GM18909 (cell line): ENCODE data around the gene SESN1.

Source experiments
- ATAC-seq: cut with Tn5 transposase; IDR thresholded peaks from one replicate; pipeline ENCODE4 v1.9.1; 2021; ENCODE audit warnings: mild to moderate bottlenecking; ENCODE audit not compliant: unreplicated experiment, poor library complexity

The SESN1 gene

DNA sequence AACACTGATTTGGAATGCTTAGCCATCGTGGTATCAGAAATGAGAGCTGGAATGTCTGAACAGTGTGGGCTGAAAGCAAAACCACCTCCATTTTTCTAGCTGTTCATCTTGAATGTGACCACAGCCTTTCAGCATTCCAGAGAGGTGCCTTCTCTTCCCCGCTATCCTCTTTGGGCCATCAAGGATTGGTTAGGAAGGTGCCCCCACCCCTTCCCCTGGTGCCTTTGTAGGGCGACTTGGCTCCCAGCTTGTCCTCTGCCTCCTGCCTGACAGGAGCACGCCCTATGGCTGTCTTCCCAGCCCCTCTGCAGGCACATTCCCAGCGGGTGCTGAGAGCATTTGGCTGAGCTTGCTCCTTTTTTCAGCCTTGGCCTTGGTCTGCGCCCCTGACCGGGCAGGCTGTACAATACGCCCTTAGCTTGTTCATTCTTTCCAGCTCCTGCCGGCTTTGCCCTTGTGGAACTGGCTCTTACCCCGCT lies 148.9 kb downstream of the SESN1 start:
- no peak for ATAC-seq

DNA sequence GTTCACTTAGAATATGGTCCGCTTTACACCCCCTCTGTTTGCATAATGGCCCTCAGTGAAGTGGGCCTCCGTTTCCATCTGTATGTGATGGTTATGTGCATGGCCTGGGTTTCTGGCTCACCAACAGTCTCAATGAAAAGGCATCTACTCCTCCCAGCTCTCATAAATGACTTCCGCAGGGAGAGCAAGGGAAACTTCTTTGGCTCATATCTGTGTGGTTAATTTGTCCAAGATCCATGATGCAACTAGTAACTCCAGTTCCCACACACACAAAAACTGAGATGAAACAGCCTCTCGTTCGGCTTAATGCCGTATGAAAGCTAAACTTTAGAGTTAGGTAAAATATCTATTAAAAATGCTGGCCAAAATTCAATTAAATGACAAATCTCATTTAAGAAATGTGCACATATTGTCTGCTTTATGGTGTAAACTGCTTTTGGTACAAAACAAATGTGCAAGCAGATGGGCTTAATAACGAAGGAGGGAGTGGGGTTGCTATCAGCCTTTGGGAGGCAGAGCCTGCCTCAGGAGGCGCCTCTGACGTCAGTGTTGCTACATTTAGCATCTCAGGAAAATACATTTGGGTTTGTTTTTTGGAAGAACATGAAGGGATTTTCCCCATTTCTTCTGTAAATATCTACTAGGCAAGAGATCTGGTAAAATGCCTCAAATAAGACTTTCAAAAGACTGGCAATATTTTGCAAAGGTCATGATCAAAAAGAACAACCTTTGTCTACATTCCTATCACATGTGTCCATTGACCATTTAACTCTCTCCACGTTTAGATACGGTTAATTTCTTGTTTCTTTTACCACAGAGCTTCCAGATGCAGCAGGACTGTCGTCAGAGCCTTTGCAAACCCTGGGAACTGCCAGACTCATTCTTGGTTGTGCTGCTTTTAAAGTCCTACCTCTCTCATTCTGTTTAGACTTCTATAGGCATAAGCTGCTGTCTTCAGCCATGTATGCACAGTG lies 149.7 kb downstream of the SESN1 start:
- no peak for ATAC-seq

DNA sequence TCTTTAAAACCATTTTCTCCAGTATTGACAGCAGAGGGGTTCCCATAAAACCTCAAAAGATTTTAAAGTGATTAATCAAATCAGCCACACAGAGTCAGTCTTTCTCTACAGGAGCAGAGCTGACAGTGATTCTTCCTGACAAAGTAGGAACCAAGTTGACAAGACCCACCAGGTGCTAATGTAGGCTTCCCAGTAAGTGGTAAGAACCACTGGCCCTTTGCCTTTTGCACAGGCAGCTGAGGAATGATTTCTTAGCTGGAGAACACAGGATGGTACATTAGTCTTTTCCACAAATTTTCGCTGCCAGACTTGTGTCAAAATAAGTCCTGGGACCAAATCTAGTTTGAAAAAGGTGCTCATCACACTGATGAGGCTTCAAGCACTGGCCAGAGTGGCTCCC lies 150.6 kb downstream of the SESN1 start:
- ATAC-seq, result no peak

DNA sequence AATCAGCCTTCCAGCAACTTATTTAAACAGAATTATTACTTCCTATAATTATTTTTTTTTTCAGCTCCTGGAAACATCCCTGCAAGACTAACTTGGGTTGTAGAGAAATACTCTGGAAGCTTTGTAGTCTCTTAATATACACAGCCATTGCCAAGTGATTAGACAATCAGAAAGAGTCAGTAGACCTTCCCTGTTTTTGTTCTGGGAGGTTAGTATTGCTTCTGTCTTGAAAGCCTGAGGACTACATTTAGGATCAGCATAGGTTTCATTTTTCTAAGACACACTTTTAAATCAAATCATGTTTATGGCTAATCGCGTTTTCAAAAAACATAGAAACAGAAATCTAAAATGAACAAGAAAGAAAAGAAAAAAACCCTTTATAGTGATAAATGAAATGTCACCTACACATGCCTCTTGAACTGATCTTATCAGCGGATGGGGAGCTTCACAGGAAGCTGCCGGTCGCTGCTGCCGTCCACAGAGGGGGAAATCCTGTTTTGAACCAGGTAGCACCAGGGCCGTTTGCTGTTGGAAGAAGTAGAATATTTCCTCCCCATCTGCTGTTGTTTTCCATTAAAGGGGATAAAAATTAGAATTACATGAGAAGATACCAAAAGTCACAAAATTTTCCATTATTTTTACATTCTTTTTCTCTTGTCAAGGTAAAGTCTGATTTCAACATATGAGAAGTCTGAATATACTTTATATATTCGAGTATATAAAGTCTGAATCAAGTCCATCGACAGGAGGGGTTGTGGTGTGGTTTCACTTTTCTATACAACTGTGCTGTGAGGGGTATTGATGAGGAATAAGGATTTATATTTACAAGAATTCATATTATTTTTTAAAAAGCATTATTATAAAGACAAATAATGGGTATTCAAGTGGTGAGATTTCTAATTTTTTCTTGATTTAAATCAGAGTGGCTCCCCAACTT lies 151.8 kb downstream of the SESN1 start:
- ATAC-seq, result no peak

DNA sequence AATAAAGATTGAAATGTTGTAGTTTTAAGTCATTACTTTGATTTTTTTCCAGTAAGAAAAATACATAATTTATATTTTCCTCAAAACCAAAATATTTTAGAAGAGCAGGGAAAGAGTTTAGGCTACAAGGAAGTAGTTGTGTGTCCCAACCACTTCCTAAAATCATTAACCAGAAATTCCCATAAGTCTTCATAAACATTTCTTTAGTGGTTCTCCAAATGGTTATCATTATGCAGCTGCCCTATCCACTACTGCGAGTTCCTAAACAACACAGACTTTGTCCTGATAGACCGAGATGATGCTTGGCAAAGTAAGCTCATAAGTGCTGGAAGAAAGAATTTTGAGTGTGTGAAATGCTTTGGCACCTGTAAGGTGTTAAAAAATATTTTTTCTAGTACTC lies 152.8 kb downstream of the SESN1 start:
- no peak for ATAC-seq

DNA sequence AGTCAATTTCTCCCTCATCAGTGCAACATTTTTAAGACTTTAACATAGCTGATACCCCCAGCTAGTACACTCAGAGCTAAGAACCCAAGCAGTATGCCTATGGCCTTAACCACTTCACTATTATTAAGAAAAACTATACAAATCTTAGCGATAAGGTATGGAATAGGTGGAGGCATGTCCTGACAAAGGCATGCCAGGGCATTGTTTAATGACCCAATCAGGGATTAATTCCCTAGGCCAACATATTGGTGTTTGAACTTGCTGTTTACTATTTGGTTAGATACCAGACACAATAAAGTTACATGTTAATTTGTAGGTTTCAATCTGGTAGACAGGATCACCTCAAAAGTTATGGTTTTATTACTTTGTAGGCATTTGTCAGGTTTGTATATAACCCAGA lies 153.4 kb downstream of the SESN1 start:
- no peak for ATAC-seq

DNA sequence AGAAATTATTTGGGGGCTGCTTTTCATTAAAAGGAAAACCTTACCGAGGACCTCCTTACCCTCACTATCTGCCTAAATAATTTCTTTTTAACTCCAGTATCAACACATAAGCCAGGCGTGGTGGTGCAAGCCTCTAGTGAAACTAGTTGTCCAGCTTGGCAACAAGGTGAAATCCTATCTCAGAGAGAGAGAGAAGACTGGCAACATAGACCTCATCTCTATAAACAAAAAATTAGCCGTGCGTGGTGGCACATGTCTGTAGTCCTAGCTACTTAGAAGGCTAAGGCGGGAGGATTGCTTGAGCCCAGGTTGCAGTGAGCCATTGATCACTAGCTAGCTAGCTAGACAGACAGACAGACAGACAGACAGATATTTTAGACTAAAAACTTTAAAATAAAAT lies 153.9 kb downstream of the SESN1 start:
- ATAC-seq, result no peak

DNA sequence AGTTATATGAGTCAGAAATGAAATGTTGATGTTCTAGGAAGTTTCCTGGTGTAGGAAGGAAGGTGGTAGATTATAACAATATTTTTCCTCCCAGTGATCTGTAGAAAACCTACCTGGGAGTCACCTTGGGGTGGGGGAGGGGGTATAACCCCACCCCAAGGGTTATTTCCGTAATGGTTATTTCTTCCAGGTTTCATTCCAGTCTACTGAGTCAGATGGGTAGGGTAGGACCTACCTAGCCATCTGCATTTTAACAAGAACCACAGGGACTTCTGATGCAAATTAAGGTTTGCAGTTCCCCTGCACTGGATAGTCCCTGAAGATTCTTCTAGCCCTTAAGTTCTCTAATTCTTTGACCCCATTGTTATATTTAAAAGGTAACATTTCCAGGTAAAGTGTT lies 157.5 kb downstream of the SESN1 start:
- no peak for ATAC-seq
